Measurements from ENCODE around the gene DSCAM.

- TF ChIP-seq EZH2 (IDR thresholded peaks at IDR 0.05; ENCODE audit: insufficient read depth, poor library complexity, severe bottlenecking) (no peak), EZH2phosphoT487 (IDR thresholded peaks at IDR 0.05; ENCODE audit: insufficient read depth, low read depth) (no peak)
Observed at GRCh38 chr21:40853956-40854688, 7.2 kb upstream of the DSCAM start.
